GM18498 (cell line): ENCODE data around the gene CHRNA10.
"Not testable (repeated sequence)": the region's sequence is repeated elsewhere in the genome, so short reads cannot be mapped to it uniquely, and the experiment has no call there.

Source experiments
- ATAC-seq: cut with Tn5 transposase; IDR thresholded peaks from one replicate; pipeline ENCODE4 v1.9.1; 2021; ENCODE audit warnings: mild to moderate bottlenecking, moderate library complexity; ENCODE audit not compliant: unreplicated experiment

Gene CHRNA10

DNA sequence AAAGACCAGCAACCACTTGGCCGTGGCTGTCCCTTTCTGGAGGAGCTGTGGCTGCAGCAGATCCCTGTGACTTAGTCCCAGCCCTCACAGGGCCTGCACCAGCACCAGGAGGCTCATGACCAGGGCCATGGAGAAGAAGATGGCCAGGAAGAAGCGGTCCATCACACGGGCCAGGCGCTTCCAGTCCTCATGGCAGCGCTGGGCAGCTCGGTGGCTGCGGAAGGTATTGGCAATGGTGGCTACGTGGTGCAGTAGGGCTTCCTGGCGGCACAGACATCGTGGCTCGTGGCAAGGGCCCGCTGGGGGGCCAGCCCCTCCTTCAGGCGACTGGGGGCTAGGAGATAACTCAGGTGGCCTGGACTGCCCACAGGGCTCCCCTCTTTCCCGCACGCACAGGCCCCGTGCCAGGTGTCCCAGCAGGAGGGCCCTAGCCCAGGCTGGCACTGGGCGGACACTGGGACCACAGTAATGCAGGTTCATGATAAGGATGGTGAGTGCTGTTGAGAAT, 5.1 kb downstream of the CHRNA10 start:
- no peak for ATAC-seq

DNA sequence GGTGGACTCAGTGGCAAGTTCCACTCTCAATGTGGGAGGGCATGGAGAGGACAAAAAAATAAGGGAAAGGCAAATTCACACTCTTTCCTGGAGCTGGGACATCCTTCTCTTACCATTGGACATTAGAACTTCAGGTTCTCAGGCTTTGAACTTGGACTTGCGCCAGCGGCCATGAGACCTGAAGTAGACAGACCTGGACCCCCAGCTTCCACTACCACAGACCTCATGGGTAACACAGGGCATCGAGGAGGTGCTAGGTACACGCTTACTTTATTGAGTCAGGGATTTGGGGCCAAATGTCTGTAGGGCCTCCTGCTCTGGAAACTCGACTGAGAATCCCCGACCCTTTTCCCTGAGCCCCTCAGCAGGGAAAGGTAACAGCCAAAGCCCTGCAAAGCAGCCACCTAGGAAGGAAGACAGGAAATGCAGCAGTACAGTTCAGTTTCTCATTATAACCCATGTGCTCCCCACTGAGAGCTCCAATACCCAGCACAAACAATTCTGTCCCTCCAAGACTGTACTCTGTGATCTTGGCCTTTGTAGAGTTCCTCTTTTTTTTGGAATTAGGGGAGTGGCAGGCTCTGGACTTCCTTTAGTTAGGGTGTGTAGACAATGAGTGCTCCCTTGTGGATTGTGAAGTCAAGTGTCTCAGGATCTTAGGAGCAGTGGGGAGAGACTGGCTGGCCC, 5.7 kb downstream of the CHRNA10 start:
- no peak for ATAC-seq

DNA sequence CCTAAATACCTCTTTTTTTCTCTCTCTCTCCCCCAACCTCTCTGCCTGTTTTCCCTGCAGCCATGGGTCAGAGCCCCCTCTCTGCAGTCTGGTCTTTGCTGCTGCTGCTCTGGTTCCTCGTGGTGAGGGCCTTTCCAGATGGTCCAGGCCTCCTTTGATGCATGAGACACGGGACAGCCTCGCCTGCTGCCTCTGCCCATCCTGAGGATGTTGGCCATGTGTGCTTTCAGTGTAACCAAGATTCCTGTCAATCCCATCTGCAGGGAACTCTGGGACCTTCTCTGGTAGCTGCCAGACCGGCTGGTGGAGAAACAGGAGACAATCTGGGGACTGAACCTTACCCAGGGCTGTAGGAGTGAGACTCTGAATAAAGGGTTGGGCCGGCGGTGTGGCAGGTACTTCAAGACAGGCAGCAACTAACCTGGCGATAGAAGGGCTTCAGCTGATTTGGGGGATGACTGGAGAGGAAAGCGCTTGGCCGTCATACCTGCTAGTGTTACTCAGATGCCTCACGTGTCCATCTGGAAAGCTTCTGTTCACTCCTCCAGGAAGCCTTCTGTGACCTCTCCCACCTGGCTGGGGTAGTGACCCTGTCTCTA, 7.1 kb downstream of the CHRNA10 start:
- ATAC-seq = no peak

DNA sequence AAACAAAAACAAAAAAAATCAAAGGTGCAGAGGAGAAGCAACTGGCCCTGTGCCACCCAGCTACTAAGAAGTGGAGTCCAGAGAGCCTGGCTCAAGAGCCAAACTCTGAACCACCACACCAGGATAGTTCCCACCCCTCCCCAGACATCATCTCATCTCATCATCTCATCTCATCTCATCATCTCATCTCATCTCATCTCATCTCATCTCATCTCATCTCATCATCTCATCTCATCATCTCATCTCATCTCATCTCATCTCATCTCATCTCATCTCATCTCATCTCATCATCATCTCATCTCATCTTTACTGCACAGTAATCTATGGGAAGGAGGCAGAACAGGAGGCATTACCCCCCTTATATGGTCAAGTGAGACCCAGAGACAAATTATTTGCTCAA, 8.3 kb downstream of the CHRNA10 start:
- ATAC-seq = no peak

DNA sequence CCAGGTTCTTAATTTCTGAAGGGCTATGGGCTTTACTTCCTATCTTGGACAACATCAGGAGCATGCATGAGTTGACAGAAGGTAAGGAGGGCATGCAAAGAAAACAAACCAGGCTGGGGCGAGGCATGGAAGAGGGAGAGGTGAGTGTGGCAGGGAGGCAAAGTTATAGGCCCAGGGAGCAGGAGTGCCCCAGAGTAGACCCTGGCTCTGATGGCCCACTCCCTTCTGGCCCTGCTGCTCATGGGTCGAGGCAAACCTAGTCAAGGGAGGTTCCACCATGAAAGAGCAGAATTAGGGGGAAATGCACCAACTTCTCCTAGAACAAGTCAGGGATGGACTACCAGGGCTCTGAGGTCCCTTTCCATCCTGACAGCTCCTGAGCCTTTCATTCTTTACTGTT, 10.2 kb downstream of the CHRNA10 start:
- no peak for ATAC-seq

DNA sequence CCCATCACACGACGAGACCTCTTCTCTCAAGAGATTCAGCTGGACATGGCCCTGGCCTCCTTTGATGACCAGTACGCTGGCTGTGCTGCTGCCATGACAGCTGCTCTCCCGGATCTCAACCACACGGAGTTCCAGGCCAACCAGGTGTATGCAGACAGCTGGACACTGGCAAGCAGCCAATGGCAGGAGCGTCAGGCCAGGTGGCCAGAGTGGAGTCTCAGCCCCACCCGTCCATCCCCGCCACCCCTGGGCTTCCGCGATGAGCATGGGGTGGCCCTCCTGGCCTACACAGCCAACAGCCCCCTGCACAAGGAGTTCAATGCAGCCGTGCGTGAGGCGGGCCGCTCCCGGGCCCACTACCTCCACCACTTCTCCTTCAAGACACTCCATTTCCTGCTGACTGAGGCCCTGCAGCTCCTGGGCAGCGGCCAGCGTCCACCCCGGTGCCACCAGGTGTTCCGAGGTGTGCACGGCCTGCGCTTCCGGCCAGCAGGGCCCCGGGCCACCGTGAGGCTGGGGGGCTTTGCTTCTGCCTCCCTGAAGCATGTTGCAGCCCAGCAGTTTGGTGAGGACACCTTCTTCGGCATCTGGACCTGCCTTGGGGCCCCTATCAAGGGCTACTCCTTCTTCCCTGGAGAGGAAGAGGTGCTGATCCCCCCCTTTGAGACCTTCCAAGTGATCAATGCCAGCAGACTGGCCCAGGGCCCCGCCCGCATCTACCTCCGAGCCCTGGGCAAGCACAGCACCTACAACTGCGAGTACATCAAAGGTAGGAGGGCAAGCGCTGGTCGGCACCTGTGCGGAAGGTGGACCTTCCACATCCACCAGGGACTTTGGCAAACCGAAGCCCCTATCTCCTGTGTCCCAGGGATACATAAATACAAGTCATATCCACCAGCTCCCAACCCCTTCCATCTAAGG, 11.3 kb downstream of the CHRNA10 start:
- ATAC-seq = no peak

DNA sequence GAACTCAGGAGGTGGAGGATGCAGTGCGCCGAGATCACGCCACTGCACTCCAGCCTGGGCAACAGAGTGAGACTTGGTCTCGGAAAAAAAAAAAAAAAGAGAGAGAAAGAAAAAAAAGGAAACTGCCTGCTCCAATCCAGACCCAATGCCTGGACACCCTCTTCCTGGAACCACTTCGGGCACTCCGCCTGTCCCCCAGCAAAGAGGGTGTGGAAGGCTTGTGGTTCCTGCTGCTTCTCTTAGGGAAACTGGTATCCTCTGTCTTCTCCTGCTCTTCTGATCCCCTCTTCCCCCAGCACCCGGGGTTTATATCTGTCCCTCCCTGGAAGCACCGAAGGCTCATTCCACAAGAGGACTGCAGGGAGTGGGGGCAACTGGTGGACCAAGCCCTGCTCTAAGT, 12.9 kb downstream of the CHRNA10 start:
- ATAC-seq = no peak

DNA sequence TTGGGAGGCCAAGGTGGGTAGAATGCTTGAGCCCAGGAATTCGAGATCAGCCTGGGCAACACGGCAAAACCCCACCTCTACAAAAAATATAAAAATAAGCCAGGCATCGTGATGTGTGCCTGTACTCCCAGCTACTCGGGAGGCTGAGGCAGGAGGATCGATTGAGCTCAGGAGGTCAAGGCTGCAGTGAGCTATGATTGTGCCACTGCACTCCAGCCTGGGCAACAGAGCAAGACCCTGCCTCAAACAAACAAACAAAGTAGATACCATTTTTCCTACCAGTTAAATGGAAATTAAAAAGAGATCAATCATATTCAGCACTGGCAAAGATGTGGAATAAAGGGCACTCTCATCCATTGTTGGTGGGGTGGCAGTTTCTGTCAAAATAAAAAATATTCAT, 13.9 kb downstream of the CHRNA10 start:
- ATAC-seq = not testable (repeated sequence)

DNA sequence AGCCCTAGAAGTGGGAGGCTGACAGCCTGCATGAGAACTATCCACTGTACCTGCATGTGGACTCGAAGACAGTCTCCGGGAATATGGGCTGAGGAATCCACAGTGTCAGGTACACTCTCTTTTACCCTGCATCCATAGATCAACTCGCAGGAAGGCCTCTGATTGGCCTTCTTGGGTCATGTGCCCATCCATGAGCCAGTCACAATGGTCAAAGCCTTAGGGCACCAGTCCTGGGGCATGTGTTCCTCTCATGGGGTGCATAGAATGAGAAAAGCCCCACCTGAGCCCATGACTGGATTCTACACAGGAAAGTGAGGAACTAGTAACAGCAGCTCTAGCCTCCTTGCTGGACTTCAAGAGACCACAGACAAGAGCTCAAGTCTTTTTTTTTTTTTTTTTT, 15.6 kb downstream of the CHRNA10 start:
- no peak for ATAC-seq

DNA sequence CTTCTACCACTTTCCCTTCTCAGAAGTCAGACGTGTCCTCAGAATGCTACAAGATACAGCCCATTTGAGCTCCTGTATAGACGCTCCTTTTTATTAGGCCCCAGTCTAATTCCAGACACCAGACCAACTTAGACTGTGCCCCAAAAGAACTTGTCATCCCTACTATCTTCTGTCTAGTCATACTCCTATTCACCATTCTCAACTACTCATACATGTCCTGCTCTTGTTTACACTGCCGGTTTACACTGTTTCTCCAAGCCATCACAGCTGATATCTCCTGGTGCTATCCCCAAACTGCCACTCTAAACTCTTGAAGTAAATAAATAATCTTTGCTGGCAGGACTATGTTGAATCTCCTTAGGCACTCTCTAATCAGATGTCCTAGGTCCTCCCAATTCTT, 18.7 kb downstream of the CHRNA10 start:
- not testable (repeated sequence) for ATAC-seq

DNA sequence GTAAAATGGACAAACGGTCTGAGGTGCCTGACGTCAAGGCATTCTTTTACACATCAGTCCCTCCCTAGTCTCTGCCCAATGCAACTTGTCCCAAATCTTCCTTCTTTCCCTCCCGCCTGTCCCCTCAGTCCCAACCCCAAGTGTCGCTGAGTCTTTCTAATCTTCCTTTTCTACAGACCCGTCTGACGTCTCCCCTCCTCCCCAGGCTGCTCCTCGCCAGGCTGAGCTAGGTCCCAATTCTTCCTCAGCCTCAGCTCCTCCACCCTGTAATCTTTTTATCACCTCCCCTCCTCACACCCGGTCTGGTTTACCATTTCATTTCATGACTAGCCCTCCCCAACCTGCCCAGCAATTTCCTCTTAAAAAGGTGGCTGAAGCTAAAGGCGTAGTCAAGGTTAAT, 21.8 kb downstream of the CHRNA10 start:
- not testable (repeated sequence) for ATAC-seq

DNA sequence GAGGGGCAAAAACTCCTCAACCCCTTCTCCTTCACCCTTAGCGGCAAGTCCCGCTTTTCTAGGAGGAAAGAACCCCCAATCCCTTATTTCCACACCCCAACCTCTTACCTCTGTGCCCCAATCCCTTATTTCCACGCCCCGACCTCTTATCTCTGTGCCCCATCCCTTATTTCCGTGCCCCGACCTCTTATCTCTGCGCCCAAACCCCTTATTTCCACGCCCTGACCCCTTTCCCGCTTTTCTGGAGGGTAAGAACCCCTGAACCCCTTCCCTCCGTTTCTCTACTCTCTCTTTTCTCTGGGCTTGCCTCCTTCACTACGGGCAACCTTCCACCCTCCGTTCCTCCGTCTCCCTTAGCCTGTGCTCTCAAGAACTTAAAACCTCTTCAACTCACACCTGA, 22.3 kb downstream of the CHRNA10 start:
- ATAC-seq = not testable (repeated sequence)

DNA sequence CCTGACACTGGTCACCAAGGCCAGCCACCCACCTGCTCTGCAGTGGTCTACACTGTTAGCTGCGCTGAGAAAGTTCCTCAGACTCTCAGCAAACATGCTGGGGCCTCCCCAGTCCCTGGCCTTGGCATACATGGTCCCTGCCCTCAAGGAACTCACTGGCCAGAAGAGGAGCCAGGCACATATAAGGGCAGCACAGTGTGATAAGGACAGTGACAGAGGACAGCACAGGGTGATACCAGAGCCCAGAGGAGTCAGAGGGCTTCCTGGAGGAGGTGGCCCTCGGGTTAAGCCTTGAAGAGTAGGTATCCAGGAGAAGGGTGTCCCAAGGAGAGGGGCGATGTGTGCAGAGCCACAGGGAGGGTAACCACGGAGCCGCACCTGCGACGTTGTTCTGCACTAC, 25.6 kb downstream of the CHRNA10 start:
- no peak for ATAC-seq

DNA sequence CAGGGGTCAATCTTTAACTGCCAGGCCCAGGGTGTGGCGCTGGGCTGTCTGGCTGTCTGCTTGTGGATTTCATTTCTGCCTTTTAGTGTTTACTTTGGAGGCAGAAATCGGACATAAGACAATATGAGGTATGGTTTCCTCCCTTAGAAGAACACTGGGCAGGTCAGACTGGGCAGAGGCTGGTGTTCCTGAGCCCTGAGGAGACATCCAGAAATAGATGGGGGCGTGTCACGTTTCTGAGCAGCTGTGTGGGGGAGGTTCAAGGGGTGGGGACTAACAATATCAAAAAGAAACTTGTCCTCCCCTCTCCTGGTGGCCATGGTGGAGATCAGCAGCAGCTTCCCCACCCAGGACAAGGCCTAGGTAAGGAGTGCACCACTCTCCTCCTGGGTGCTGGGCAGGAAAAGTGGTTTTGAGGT, 26.4 kb downstream of the CHRNA10 start, which contains the start of gene ART1:
Gene ART1, plus strand, starts transcription at position 312 of the 419 bp plus-strand sequence. CDS start 14,086 bp downstream, outside the sequence.
- ATAC-seq = no peak

DNA sequence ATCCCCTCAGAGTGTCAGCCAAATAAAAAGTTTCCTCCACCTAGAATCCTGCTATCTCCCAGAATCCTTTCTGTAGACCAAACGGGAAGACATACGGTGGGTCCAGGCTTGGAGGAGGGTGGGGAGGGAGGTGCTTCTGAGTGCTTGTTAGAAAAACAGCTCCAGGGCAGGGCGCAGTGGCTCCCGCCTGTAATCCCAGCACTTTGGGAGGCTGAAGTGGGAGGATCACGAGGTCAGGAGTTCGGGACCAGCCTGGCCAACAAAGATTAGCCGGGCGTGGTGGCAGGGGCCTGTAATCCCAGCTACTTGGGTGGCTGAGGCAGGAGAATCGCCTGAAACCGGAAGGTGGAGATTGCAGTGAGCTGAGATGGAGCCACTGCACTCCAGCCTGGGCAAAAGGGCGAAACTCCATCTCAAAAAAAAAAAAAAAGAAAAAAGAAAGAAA, 28.1 kb downstream of the CHRNA10 start:
- not testable (repeated sequence) for ATAC-seq

DNA sequence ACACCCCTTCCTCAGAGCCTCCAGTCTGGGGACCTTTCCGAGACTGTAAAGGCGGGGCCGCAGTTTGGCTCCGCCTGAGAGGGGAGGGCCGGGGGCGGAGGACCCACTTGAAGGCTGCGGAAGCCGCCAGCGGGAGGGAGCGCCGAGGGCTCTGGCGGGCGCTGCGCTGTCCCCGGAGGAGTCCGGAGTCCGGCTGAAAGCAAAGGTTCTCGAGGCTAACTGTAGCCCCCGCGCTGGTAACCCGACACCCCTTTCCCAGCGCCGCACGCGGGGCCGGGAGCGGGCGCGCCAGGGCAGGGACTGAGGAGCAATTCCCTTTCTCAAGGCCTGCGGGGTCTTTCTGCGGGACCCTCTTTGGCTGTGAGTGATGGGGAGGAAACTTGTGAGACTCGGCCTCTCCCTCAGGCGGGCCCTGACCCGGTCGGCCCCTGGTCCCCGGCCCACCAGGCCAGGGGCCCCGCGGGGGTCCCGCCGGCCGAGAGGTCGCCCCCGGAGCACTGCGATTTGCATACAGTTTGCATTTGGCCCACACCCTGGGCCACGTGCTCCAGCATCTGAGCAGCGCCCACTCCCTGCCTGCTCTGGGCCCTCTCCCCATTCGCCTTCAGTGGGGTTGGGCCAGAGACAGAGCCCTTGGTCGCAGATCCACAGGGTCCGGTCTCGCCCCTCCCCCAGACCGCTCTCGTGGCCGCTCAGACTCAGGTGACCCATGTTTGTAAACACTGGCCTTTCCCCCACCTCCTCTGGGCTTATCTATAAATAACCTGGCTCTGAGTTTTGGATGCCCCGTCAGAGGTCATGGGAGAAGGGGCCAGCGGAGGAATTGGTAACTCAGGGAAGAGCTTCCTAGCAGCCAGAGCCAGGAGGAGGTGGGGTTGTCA, 28.9 kb downstream of the CHRNA10 start:
- ATAC-seq = peak; percentile 59

DNA sequence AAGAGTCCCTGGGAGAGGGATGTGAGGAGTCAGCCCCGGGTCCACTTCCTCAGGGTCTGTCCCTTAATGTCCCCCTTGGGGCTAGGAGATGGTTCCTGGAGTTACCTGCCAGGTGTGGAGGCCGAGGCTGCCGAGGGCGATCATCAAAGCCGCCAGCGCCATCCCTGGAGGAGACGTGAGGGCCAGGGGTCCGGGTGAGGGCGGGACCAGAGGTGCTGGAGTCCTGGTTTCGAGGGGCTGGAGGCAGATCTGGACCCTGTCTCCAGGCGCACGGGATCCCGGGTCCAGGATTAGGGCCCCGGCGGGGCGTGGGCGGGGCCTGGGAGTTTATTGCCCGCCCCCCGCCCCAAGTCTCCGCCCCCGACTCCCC, 29.5 kb downstream of the CHRNA10 start, which contains the start of gene ART5:
Gene ART5, minus strand, starts transcription at position 292 of the 370 bp plus-strand sequence. Its CDS starts 130 bp downstream, at position 162.
- ATAC-seq = no peak

DNA sequence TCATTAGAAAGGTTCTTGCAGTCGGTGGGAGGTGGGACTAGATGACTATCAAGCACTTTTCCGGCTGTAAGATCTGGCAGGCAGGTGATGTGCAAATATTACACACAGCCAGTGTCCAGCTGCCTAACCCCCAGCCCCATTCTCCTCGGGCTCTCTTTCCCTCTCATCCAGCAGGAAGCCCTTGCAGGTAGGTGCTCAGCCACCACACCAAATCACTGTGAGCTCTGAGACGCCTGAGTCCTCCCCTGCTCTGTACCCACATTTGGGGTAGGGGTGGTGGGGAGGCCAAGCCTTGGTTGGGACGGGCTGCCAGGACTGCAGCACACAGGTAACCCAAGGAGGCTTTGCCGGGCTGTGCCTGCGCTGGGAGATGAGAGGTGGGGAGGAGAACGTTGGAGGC, 30.0 kb downstream of the CHRNA10 start:
- ATAC-seq = no peak

DNA sequence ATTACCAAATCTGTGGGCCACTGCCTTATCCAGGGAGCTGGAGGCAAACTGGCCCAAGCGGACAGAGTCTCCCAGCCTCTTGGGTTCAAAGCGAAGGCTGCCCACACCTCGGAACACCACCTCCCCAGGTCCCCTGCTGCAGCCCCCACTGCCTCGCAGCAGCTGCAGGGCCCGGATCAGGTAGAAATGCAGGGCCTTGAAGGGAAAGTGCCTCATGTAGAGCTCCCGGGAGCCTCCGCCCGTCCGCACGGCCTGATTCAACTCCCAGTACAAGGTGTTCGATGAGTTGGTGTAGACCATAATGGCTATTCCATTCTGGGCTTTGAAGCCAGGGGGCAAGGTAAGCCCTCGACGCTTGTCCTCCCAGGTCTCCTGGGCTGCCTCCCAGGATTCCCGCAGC, 31.3 kb downstream of the CHRNA10 start:
- ATAC-seq = no peak

DNA sequence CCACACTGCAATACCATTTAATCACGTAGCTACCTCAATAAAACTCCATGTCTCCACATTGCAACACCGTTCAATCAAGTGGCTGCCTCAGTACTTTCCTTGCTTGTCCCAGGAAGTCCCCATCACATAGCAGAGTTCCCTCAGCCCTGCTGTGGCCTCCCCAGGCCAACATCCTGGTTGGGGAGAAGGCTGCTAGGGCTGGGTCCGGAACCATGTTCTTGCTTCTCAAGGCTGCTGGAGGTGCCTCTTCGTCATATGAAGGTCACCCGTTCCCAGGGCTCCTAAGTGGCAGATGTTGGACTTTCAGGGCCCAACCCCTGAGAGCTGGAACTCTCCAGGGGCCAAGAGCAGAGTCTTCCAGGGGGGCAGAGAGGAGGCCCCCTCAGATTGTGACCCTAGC, 32.7 kb downstream of the CHRNA10 start:
- ATAC-seq = no peak
